Tibial nerve (tissue), 4 donors: Measurements from ENCODE around the gene DNASE1L3.

Source experiments
- EP300 ChIP-seq, 2 donors: sonication (generic); formaldehyde crosslinking; IDR thresholded peaks; one replicate each; pipeline ENCODE4 v1.6.1; 2017; ENCODE audit warnings: antibody characterized with exemption in 2 of 2, mild to moderate bottlenecking in 1 of 2
- POLR2A ChIP-seq, 2 donors: fragments of 450-650 bp; IDR thresholded peaks; one replicate each; pipeline ENCODE4 v1.6.1; 2017; ENCODE audit warnings: antibody characterized with exemption in 2 of 2, mild to moderate bottlenecking in 2 of 2, moderate library complexity in 2 of 2
- TF ChIP-seq, protein P1 (sequence below), 5 experiments: fragments of 200-600 bp in 3 of 5; fragments of 450-650 bp in 2 of 5; sonication (generic) in 3 of 5; IDR thresholded peaks; one replicate each; pipeline ENCODE4 v1.5.1; 2016 to 2019; ENCODE audit warnings: antibody characterized with exemption in 5 of 5, mild to moderate bottlenecking in 3 of 5, moderate library complexity in 2 of 5

DNA sequence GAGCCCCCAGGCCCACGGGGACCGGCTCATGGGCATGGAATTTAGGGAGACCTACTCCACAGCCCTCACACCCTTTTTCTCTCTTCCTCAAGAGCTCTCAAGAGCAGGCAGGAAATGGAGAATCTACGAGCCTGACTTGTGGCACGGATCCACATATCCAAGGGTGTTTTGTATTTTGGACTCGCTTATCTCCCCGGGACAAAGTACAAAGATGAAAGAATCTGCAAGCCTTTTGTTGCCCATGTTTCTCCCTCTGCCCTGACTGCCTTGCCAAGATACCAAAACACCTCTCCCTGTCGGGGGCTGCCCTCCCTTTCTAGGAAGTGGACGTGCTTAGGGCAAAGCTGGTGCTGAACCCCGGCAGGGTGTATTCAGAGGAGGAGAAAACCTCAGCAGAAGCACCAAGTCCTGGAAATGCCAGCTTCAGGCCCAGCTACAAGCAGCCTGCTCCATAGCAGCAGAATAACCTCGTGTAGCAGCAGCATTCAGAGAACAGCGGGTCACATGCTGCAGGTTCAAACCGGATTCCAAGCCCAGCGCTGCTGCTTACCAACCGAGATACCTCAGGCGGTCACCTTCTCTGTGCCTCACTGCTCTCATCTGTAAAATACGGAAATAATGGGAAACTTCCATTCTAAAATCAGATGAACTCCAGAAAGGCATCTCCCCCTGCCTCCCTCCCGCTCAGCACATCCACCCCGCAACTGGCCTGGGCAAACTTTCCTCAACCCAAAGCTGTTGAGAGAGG lies 35.2 kb downstream of the DNASE1L3 start:
- TF ChIP-seq EP300 (IDR thresholded peaks at IDR 0.05) (no peak), POLR2A (IDR thresholded peaks at IDR 0.05) (no peak)
- TF ChIP-seq, protein P1, sequence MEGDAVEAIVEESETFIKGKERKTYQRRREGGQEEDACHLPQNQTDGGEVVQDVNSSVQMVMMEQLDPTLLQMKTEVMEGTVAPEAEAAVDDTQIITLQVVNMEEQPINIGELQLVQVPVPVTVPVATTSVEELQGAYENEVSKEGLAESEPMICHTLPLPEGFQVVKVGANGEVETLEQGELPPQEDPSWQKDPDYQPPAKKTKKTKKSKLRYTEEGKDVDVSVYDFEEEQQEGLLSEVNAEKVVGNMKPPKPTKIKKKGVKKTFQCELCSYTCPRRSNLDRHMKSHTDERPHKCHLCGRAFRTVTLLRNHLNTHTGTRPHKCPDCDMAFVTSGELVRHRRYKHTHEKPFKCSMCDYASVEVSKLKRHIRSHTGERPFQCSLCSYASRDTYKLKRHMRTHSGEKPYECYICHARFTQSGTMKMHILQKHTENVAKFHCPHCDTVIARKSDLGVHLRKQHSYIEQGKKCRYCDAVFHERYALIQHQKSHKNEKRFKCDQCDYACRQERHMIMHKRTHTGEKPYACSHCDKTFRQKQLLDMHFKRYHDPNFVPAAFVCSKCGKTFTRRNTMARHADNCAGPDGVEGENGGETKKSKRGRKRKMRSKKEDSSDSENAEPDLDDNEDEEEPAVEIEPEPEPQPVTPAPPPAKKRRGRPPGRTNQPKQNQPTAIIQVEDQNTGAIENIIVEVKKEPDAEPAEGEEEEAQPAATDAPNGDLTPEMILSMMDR (IDR thresholded peaks at IDR 0.05) = no peak
